ENCODE measurements around the gene PDXK. TPM values are rescaled to one million over a fixed set of nuclear protein-coding genes. Genes with fewer than 3 reads are reported as not detected.

PDXK gene
- total RNA-seq, 1 experiment from 2014 or later: 214 TPM

- CTCF ChIA-PET: no interaction called here
- H3K9me3 Mint-ChIP-seq (ENCODE audit: low read depth, unreplicated experiment): no peaks in the 10 kb centered on the region
- H3K27ac Mint-ChIP-seq (ENCODE audit: unreplicated experiment): no peak overlapping the region
- H3K36me3 Mint-ChIP-seq (ENCODE audit: insufficient read depth, unreplicated experiment): peaks cover 30% of the 10 kb centered on the region
- H3K27me3 Mint-ChIP-seq (ENCODE audit: unreplicated experiment): no peaks in the 10 kb centered on the region
- H3K4me1 Mint-ChIP-seq (ENCODE audit: low read depth, unreplicated experiment): no peaks in the 10 kb centered on the region
- H3K4me3 Mint-ChIP-seq (ENCODE audit: low read depth, unreplicated experiment): no peak overlapping the region
- TF ChIP-seq CTCF (IDR thresholded peaks at IDR 0.05; ENCODE audit: unreplicated experiment): no peak
- BruUV-seq (replicated peaks): no TSS peak
- no peak for DNase-seq
- intact Hi-C loops (cut with micrococcal nuclease; ENCODE audit: unreplicated experiment): no loop called here
Observed at GRCh38 chr21:43691086-43691795, 27.7 kb upstream of the PDXK start.

GRCh38 chr21:43691801-43692200 lies 27.1 kb upstream of the PDXK start:
- no peak for TF ChIP-seq CTCF (IDR thresholded peaks at IDR 0.05; ENCODE audit: unreplicated experiment)
- no TSS peak for BruUV-seq (replicated peaks)
- Mint-ChIP-seq H3K27ac (ENCODE audit: unreplicated experiment) (no peak overlapping the region), H3K4me1 (ENCODE audit: low read depth, unreplicated experiment) (no peaks in the 10 kb centered on the region), H3K4me3 (ENCODE audit: low read depth, unreplicated experiment) (no peak overlapping the region), H3K27me3 (ENCODE audit: unreplicated experiment) (no peaks in the 10 kb centered on the region), H3K36me3 (ENCODE audit: insufficient read depth, unreplicated experiment) (peaks cover 34% of the 10 kb centered on the region), H3K9me3 (ENCODE audit: low read depth, unreplicated experiment) (no peaks in the 10 kb centered on the region)
- CTCF ChIA-PET: no interaction called here
- DNase-seq: no peak
- intact Hi-C loops (cut with micrococcal nuclease; ENCODE audit: unreplicated experiment): no loop called here

- H3K4me1 Mint-ChIP-seq (ENCODE audit: low read depth, unreplicated experiment): no peaks in the 10 kb centered on the region
- H3K4me3 Mint-ChIP-seq (ENCODE audit: low read depth, unreplicated experiment): no peak overlapping the region
- H3K27me3 Mint-ChIP-seq (ENCODE audit: unreplicated experiment): no peaks in the 10 kb centered on the region
- no peak for DNase-seq
- intact Hi-C loops (cut with micrococcal nuclease; ENCODE audit: unreplicated experiment): no loop called here
- CTCF ChIA-PET: no interaction called here
- H3K27ac Mint-ChIP-seq (ENCODE audit: unreplicated experiment): no peak overlapping the region
- BruUV-seq (replicated peaks): no TSS peak
- H3K9me3 Mint-ChIP-seq (ENCODE audit: low read depth, unreplicated experiment): no peaks in the 10 kb centered on the region
- TF ChIP-seq CTCF (IDR thresholded peaks at IDR 0.05; ENCODE audit: unreplicated experiment): no peak
- H3K36me3 Mint-ChIP-seq (ENCODE audit: insufficient read depth, unreplicated experiment): peaks cover 25% of the 10 kb centered on the region
Observed at GRCh38 chr21:43692949-43693348, 26.0 kb upstream of the PDXK start.

GRCh38 chr21:43693981-43694380 lies 24.9 kb upstream of the PDXK start:
- H3K9me3 Mint-ChIP-seq (ENCODE audit: low read depth, unreplicated experiment): no peaks in the 10 kb centered on the region
- no TSS peak for BruUV-seq (replicated peaks)
- no peaks in the 10 kb centered on the region for H3K27me3 Mint-ChIP-seq (ENCODE audit: unreplicated experiment)
- H3K4me3 Mint-ChIP-seq (ENCODE audit: low read depth, unreplicated experiment): no peak overlapping the region
- H3K4me1 Mint-ChIP-seq (ENCODE audit: low read depth, unreplicated experiment): no peaks in the 10 kb centered on the region
- no peak for DNase-seq
- TF ChIP-seq CTCF (IDR thresholded peaks at IDR 0.05; ENCODE audit: unreplicated experiment): no peak
- intact Hi-C loops (cut with micrococcal nuclease; ENCODE audit: unreplicated experiment): no loop called here
- no peak overlapping the region for H3K27ac Mint-ChIP-seq (ENCODE audit: unreplicated experiment)
- CTCF ChIA-PET: no interaction called here
- peaks cover 24% of the 10 kb centered on the region for H3K36me3 Mint-ChIP-seq (ENCODE audit: insufficient read depth, unreplicated experiment)

Measured in Calu3 (cell line).